IPS DF 6.9 (cell line): Measurements from ENCODE around the gene ARL2.
"Not testable (repeated sequence)": the region's sequence is repeated elsewhere in the genome, so short reads cannot be mapped to it uniquely, and the experiment has no call there.

ENCODE experiments used
- DNase-seq: peaks from one replicate; pipeline ENCODE4 v3.0.0-alpha.2; 2013; ENCODE audit warnings: low read depth, low spot score
- H3K27ac ChIP-seq: one replicate; pipeline ENCODE4 v1.5.1; 2013; ENCODE audit warnings: low read length, control low read depth
- H3K27me3 ChIP-seq: 2 replicates; pipeline ENCODE4 v1.6.1; 2013; ENCODE audit warnings: mild to moderate bottlenecking, low read length; ENCODE audit not compliant: control insufficient read depth, insufficient read depth
- H3K36me3 ChIP-seq: 2 replicates; pipeline ENCODE4 v1.6.1; 2013; ENCODE audit warnings: low read length; ENCODE audit not compliant: control insufficient read depth, insufficient read depth
- H3K4me1 ChIP-seq: 2 replicates; pipeline ENCODE4 v1.6.1; 2013; ENCODE audit warnings: low read length; ENCODE audit not compliant: control insufficient read depth, insufficient read depth
- H3K4me3 ChIP-seq: 2 replicates; pipeline ENCODE4 v1.5.1; 2013; ENCODE audit warnings: mild to moderate bottlenecking, low read length
- H3K9me3 ChIP-seq: 2 replicates; pipeline ENCODE4 v1.6.1; 2013; ENCODE audit warnings: low read length, inconsistent platforms; ENCODE audit not compliant: control insufficient read depth, insufficient read depth
- WGBS: extraction: QIAGEN DNeasy Blood & Tissue Kit; methylation state at CpG from one replicate; pipeline ENCODE4 v1.1.7; 2013; ENCODE audit warnings: mixed read lengths, missing lambda C conversion rate; ENCODE audit not compliant: insufficient read length, insufficient coverage; 5-methylcytosine and 5-hydroxymethylcytosine counted together

ARL2 gene

DNA sequence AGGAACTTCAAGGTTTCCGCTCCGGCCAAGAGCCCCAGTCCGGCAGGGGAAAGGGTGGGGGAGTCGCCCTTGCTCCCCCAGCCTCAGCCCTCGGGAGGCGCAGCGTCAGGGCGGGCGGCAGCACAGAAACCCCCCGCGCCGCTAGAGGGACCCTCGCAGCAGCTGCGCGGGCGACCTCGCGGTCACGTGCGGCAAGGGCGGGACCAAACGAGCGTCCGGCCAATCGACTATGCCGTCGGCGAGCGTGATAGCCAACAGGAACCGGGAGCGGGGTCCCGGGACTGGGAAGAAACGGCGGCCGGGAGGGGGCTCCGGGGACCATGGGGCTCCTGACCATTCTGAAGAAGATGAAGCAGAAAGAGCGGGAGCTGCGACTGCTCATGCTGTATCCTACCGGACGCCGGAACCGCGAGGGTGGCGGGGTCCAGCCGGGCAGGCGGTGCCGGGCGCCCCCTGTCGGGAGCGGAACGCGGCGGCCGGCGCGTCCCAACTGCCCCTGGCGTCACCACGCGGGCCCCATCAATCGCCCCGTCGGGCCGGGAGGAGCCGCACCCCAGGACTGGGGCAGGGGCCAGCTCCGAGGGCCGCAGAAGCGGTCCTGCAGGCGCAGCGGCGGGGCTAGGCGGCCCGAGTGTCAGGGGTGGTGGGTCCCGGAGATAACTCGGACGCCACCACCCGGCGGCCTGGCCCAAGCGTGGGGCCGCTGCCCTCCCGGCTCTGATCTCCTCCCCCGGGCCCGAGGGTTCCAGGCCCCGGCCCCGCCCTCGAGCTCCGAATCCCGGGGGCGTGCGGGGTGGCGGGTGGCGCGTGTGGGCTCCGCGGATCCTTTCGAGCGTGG, at the start of gene ARL2:
TSS of gene ARL2 (plus strand) at position 273 of the 838 bp plus-strand sequence. CDS start at position 321, 48 bp downstream.
- Histone ChIP-seq H3K27ac (no peak within 1 kb of the TSS), H3K4me1 (no peaks in the 10 kb centered on the region; the same call in 1 of the 2 replicates), H3K36me3 (peaks cover 8% of the 10 kb centered on the region), H3K27me3 (no peaks in the 10 kb centered on the region), H3K4me3 (peak within 1 kb of the TSS; percentile 54; the same call in 1 of the 2 replicates), H3K9me3 (no peaks in the 10 kb centered on the region)
- DNase-seq: peak; percentile 84
- WGBS: no CpG with 5 or more reads among the region's 96 CpGs

GRCh38 chr11:64967375-64967774, 46.6 kb upstream of the ARL2 start:
- no peaks in the 10 kb centered on the region for H3K4me1 ChIP-seq
- no peaks in the 10 kb centered on the region for H3K36me3 ChIP-seq
- no peak for DNase-seq
- H3K4me3 ChIP-seq: no peak overlapping the region
- H3K9me3 ChIP-seq: no peaks in the 10 kb centered on the region
- no peak overlapping the region for H3K27ac ChIP-seq
- WGBS: no CpG with 5 or more reads among the region's 3 CpGs
- no peaks in the 10 kb centered on the region for H3K27me3 ChIP-seq

DNA sequence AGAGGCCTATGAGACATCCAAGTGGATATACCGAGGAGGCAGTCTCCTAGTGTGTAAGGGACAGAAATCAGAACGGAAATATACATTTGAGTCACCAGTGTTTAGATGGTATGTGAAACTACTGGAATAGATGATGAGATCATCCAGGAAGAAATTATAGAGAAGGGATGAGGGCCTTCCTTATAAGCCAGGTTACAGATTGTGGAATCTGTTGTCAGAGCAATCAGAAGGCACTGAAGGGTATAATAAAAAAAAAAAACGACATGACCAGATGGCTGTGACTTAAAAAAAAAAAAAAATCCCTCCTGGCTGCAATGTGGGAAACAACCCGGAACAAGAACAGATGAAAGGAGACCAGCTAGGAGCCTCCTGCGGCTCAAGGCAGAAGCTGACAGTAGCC, 44.8 kb upstream of the ARL2 start:
- WGBS: no CpG with 5 or more reads among the region's 5 CpGs
- Histone ChIP-seq H3K36me3 (no peaks in the 10 kb centered on the region), H3K27ac (no peak overlapping the region), H3K4me3 (no peak overlapping the region), H3K4me1 (no peaks in the 10 kb centered on the region), H3K27me3 (no peaks in the 10 kb centered on the region), H3K9me3 (no peaks in the 10 kb centered on the region)
- no peak for DNase-seq

DNA sequence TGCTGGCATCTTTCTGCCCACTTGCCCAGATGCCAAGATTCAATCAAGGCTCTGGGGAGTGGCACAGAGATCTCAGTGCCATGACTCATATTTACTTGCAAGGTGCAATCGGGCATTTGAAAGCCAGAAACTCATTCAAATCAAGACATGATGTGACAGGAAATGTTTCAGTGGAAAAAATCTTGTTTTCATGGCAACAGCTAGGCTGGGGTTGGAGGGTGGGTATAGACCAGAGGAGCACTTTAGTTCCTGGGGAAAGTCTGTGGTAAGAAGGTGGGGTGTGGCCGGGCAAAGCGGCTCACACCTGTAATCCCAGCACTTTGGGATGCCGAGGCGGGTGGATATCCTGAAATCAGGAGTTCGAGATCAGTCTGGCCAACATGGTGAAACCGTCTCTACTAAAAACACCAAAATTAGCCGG, 43.2 kb upstream of the ARL2 start:
- Histone ChIP-seq H3K27me3 (no peaks in the 10 kb centered on the region), H3K4me3 (no peak overlapping the region), H3K9me3 (no peaks in the 10 kb centered on the region), H3K4me1 (no peaks in the 10 kb centered on the region), H3K27ac (no peak overlapping the region), H3K36me3 (no peaks in the 10 kb centered on the region)
- WGBS: no CpG with 5 or more reads among the region's 8 CpGs
- no peak for DNase-seq

GRCh38 chr11:64971421-64972233, 42.3 kb upstream of the ARL2 start, which contains the start of gene MAJIN:
Gene MAJIN, minus strand, starts transcription at chr11:64972108. Its CDS starts 12,703 bp downstream, at chr11:64959405.
- Histone ChIP-seq H3K4me3 (no peak within 1 kb of the TSS), H3K27me3 (no peaks in the 10 kb centered on the region), H3K27ac (no peak within 1 kb of the TSS), H3K36me3 (no peaks in the 10 kb centered on the region), H3K4me1 (no peaks in the 10 kb centered on the region), H3K9me3 (no peaks in the 10 kb centered on the region)
- no peak for DNase-seq
- WGBS: no CpG with 5 or more reads among the region's 69 CpGs

GRCh38 chr11:64974124-64974523, 39.8 kb upstream of the ARL2 start:
- DNase-seq: no peak
- Histone ChIP-seq H3K36me3 (no peaks in the 10 kb centered on the region), H3K27ac (no peak overlapping the region), H3K4me3 (no peak overlapping the region), H3K9me3 (no peaks in the 10 kb centered on the region), H3K4me1 (no peaks in the 10 kb centered on the region), H3K27me3 (no peaks in the 10 kb centered on the region)
- WGBS: no CpG with 5 or more reads among the region's 5 CpGs

DNA sequence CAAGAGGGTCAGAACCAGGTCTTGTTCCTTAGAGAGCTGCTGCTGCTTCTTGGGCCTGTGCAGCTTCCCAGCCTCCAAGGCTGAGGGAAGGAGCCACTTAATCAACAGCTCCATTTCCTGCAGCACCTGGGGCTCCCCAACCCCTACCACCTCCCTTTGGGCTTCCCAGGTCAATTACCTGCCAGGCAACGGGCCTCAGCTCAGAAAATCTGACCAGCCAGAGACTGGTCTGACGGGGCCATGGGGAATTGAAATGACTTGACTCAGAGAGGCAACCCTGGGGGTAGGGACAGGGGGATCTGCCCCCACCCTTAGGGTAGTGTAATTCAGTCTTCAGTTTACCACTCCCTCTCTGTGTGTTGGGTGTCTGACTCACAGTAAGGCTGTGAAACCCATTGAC, 37.3 kb upstream of the ARL2 start:
- DNase-seq: no peak
- Histone ChIP-seq H3K36me3 (no peaks in the 10 kb centered on the region), H3K27ac (no peak overlapping the region), H3K4me3 (no peak overlapping the region), H3K9me3 (no peaks in the 10 kb centered on the region), H3K27me3 (no peaks in the 10 kb centered on the region), H3K4me1 (no peaks in the 10 kb centered on the region)
- no CpG with 5 or more reads among the region's 2 CpGs for WGBS

GRCh38 chr11:64983339-64983738, 30.6 kb upstream of the ARL2 start:
- not testable (repeated sequence) for H3K4me3 ChIP-seq, H3K36me3 ChIP-seq, H3K27ac ChIP-seq, H3K9me3 ChIP-seq, H3K27me3 ChIP-seq, DNase-seq, H3K4me1 ChIP-seq
- WGBS: no CpG with 5 or more reads among the region's 5 CpGs

DNA sequence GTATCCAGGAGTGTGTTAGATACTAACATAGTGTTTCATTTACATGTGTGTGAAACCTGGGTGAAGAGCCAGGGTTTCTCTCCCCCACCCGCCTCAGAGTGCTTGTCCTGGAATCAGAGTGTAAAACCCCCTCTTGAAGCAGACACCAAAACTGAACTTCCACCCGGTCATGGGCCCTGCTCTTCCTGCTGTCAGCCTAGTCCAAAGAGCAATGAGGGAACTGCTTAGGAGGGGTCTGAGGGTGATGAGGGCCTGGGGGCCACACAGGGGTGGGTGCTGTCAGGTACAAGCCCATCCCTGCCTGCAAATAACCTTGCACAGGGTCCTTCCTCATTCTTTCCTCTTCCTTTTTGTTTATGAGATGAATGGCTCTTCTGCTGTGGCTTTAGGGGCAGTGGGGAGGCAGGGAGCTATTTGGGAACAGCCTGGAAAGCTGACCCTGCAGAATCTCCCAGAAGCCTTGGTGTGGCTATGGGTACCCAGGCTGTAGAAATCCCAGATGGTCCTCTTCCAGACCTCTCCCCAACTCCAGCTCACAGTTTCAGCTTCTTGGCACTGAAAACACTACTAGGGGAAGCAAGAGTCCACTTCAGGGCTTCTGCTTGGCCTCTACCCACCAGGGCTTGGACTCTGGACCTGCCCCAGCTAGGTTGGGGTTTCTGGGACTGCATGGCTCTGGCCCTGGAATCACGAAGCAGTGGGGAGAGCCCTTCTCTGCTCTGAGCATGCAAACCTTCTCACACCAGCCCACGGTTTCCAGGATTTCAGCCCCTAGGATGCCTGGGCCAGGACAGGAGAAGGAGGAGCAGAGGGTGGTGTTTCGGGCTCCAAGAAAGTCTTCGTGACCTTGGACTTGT, 25.7 kb upstream of the ARL2 start:
- Histone ChIP-seq H3K36me3 (no peaks in the 10 kb centered on the region), H3K27ac (no peak overlapping the region), H3K9me3 (no peaks in the 10 kb centered on the region), H3K27me3 (no peaks in the 10 kb centered on the region), H3K4me1 (no peaks in the 10 kb centered on the region), H3K4me3 (no peak overlapping the region)
- WGBS: no CpG with 5 or more reads among the region's 6 CpGs
- DNase-seq: no peak

GRCh38 chr11:64989416-64989815, 24.5 kb upstream of the ARL2 start:
- H3K4me3 ChIP-seq: no peak overlapping the region
- H3K27me3 ChIP-seq: no peaks in the 10 kb centered on the region
- no peaks in the 10 kb centered on the region for H3K36me3 ChIP-seq
- no peaks in the 10 kb centered on the region for H3K9me3 ChIP-seq
- H3K4me1 ChIP-seq: no peaks in the 10 kb centered on the region
- H3K27ac ChIP-seq: no peak overlapping the region
- no peak for DNase-seq
- WGBS: no CpG with 5 or more reads among the region's 13 CpGs
